HFFc6 (cell line): ENCODE results near the gene PARP11. TPM values are rescaled to one million over a fixed set of nuclear protein-coding genes. Genes with fewer than 3 reads are reported as not detected.
A peak's percentile ranks its signal among the peaks of the same experiment; 100 is the strongest.

ENCODE experiments used
- DNase-seq: peaks from one replicate; pipeline ENCODE4 v3.0.0-alpha.2; 2018
- H3K27ac Mint-ChIP-seq: 2 replicates; pipeline ENCODE4 v1.8.0; 2020; ENCODE audit warnings: mild to moderate bottlenecking, mixed read lengths
- H3K27me3 Mint-ChIP-seq: 2 replicates; pipeline ENCODE4 v1.8.0; 2021; ENCODE audit warnings: mild to moderate bottlenecking, moderate library complexity, mixed read lengths; ENCODE audit not compliant: insufficient read depth
- H3K36me3 Mint-ChIP-seq: 2 replicates; pipeline ENCODE4 v1.8.0; 2021; ENCODE audit warnings: low read depth, mixed read lengths
- H3K4me1 Mint-ChIP-seq: 2 replicates; pipeline ENCODE4 v1.8.0; 2020; ENCODE audit warnings: low read depth, mixed read lengths
- H3K4me3 Mint-ChIP-seq: 2 replicates; pipeline ENCODE4 v1.8.0; 2020; ENCODE audit warnings: mild to moderate bottlenecking, moderate library complexity, mixed read lengths
- H3K9me3 Mint-ChIP-seq: 2 replicates; pipeline ENCODE4 v1.8.0; 2020; ENCODE audit warnings: mild to moderate bottlenecking, mixed read lengths
- total RNA-seq, 6 experiments: library from RNA; stranded (reverse); fragmentation: NEBNext Ultra II Directional; extraction: Animal tissue kit (Norgen Biotek cat#: 25700); gene quantifications; 2 replicates in 1 of 6; 3 replicates in 5 of 6; pipeline ENCODE4 v1.2.3, GENCODE V29; 2021
- TF ChIP-seq, protein P1 (sequence below): fragments of 200-600 bp; sonication (generic); IDR thresholded peaks from 2 replicates; pipeline ENCODE4 v1.5.0; 2021; ENCODE audit warnings: antibody characterized with exemption, mild to moderate bottlenecking

The PARP11 gene
- total RNA-seq, 6 experiments from 2014 or later: 3.2 to 5.0 (median 3.3) TPM

DNA sequence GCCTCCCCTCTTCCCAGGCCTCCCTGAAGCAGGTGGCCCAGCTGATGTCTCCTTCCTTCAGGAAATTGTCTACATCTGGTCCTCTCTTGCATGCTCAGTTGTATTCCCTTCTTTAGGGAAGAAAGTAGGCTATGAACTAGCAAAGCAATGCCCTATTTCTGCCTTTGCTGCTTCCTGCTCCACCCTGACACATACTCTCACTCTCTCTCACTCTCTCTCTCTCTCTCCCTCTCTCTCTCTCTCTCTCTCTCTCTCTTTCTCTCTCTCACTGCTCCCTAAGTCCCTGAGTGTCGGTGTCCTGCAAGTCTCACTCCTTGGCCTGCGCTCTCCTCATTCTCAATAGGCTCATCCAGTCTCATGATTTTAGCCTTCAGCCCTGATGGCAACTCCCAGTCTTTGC lies 19.4 kb upstream of the PARP11 start:
- no peak overlapping the region for H3K4me3 Mint-ChIP-seq
- no peaks in the 10 kb centered on the region for H3K9me3 Mint-ChIP-seq
- no peak for DNase-seq
- no peaks in the 10 kb centered on the region for H3K4me1 Mint-ChIP-seq
- TF ChIP-seq, protein P1, sequence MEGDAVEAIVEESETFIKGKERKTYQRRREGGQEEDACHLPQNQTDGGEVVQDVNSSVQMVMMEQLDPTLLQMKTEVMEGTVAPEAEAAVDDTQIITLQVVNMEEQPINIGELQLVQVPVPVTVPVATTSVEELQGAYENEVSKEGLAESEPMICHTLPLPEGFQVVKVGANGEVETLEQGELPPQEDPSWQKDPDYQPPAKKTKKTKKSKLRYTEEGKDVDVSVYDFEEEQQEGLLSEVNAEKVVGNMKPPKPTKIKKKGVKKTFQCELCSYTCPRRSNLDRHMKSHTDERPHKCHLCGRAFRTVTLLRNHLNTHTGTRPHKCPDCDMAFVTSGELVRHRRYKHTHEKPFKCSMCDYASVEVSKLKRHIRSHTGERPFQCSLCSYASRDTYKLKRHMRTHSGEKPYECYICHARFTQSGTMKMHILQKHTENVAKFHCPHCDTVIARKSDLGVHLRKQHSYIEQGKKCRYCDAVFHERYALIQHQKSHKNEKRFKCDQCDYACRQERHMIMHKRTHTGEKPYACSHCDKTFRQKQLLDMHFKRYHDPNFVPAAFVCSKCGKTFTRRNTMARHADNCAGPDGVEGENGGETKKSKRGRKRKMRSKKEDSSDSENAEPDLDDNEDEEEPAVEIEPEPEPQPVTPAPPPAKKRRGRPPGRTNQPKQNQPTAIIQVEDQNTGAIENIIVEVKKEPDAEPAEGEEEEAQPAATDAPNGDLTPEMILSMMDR: no peak
- H3K27ac Mint-ChIP-seq: no peak overlapping the region
- H3K36me3 Mint-ChIP-seq: no peaks in the 10 kb centered on the region
- peaks cover 2% of the 10 kb centered on the region; the same call in 1 of the 2 replicates for H3K27me3 Mint-ChIP-seq

DNA sequence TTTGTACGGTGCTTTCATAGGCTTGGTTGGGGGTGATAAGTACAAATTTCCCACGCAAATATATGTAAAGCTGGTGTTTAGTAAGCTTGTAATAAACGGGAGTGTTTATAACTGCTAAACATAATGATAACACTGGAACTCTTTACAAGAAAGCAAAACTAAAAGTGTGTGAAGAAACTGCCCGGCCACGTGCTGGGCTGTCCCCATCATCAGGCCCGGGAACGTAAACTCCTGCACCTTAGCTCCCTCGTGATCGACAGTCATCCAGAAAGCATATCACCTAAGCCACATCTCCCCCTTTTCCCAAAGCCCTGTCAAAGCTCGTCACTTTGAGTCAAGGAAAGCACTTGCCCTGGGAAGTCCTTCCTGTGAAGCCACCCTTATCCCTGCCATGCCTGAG lies 18.0 kb upstream of the PARP11 start:
- Mint-ChIP-seq H3K9me3 (no peaks in the 10 kb centered on the region), H3K4me1 (no peaks in the 10 kb centered on the region), H3K4me3 (no peak overlapping the region), H3K36me3 (no peaks in the 10 kb centered on the region), H3K27me3 (peaks cover 2% of the 10 kb centered on the region; the same call in 1 of the 2 replicates), H3K27ac (no peak overlapping the region)
- no peak for DNase-seq
- TF ChIP-seq, protein P1: no peak

DNA sequence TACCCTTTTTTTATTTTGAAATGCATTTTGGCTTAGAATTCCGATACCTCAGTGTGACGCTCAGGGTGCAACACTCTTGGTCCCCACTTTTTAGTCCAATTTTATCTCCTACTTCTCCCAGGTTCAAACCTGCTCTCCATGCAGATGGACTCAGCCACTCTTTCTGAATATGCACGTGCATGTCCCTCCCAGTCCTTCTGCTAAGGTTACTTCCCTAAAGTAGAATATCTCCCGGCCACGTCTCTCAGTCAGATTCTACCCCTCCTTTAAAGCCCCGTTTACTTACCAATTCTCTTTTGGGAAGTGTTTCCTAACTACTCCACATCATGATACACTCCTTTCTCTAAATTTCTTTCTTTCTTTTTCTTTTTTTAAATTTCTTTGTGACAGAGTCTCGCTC lies 15.5 kb upstream of the PARP11 start:
- no peak for DNase-seq
- Mint-ChIP-seq H3K27ac (no peak overlapping the region), H3K36me3 (no peaks in the 10 kb centered on the region), H3K27me3 (peaks cover 2% of the 10 kb centered on the region), H3K4me3 (no peak overlapping the region), H3K9me3 (no peaks in the 10 kb centered on the region), H3K4me1 (peaks cover 6% of the 10 kb centered on the region)
- TF ChIP-seq, protein P1: no peak

DNA sequence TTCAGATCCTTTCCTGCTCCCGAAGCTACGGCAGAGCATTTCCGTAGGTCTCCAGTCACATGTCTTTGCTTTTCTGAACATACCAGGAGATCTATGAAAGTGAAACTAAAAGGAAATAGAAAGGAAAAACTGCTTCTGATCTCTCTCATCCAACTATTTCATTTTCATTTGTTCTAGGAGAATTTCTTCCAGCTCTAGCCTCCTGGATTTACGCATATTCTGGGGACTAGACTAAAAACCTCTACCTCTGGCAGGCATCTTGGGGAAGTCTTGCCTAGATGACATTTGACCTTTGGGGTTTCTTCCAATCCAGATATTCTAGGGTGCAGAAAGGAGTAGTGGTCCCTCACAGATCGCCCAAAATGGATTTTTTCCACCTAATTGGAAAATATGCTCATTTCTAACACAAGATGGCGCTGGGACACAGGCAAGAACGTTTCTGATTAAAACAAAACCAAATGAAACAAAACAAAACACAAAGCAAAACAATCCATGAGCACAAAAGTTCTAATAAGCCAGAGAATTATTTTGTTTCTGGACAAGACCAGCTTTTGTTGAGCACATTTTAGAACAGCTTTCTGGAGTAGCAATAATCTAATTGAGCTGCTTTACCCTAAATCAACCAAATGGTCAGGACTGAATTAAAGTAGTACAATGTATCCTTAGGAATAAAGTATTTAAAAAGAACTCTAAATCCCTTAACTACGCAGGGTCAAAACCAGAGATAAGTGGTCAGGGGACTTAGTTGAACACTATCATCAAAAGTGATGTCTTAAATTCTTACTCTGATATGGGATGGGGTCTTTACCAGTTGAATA lies 12.3 kb upstream of the PARP11 start:
- Mint-ChIP-seq H3K27me3 (peaks cover 2% of the 10 kb centered on the region), H3K4me1 (peaks cover 6% of the 10 kb centered on the region), H3K27ac (no peak overlapping the region), H3K9me3 (no peaks in the 10 kb centered on the region), H3K36me3 (no peaks in the 10 kb centered on the region), H3K4me3 (peak overlapping the region; percentile 67)
- peak; percentile 28 for DNase-seq
- TF ChIP-seq, protein P1: peak; percentile 89

DNA sequence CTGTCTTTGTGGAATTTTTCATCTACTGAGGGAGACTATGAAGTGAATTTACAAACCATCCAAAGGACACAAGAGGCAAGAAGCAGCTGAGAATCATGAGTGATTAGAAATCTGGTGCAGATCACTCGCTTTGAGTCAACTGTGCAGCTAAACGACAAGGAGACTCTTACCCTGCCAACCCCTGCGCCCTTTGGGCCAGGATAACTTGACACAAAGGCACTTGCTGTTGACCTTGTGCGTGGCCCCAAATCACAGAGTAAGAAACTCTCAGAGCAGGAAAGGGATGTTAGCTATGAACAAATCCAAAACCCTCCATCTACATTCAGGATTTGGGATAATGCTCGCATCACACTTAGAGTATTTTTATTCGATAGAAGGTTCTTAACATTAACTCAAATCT lies 11.5 kb upstream of the PARP11 start:
- no peak overlapping the region for H3K27ac Mint-ChIP-seq
- TF ChIP-seq, protein P1: no peak
- H3K9me3 Mint-ChIP-seq: no peaks in the 10 kb centered on the region
- no peaks in the 10 kb centered on the region for H3K36me3 Mint-ChIP-seq
- H3K4me3 Mint-ChIP-seq: no peak overlapping the region
- peaks cover 6% of the 10 kb centered on the region for H3K4me1 Mint-ChIP-seq
- H3K27me3 Mint-ChIP-seq: peaks cover 2% of the 10 kb centered on the region
- no peak for DNase-seq
